SKM-1 (cell line): ENCODE measurements around the gene RC3H2.
"Not testable (repeated sequence)": the region's sequence is repeated elsewhere in the genome, so short reads cannot be mapped to it uniquely, and the experiment has no call there.

ENCODE experiments used
- DNase-seq: peaks from one replicate; lab custom pipeline; 2025; ENCODE audit not compliant: unreplicated experiment; lab: John Stamatoyannopoulos, UW

Gene RC3H2

GRCh38 chr9:122922713-122923112, 17.6 kb upstream of the RC3H2 start:
- no peak for DNase-seq

GRCh38 chr9:122918310-122918709, 13.2 kb upstream of the RC3H2 start:
- DNase-seq = no peak

- DNase-seq = peak; percentile 73
Observed at GRCh38 chr9:122912964-122913673, 8.0 kb upstream of the RC3H2 start, which contains the start of gene ZBTB6. Gene ZBTB6, minus strand, starts transcription at chr9:122913323. Its CDS starts 1,251 bp downstream, at chr9:122912072.

- DNase-seq = no peak
Observed at GRCh38 chr9:122912671-122912963, 7.5 kb upstream of the RC3H2 start.

- DNase-seq = not testable (repeated sequence)
Observed at GRCh38 chr9:122906122-122906521, 963 bp upstream of the RC3H2 start.

GRCh38 chr9:122904466-122904822, 715 bp downstream of the RC3H2 start:
- no peak for DNase-seq

- no peak for DNase-seq
Observed at GRCh38 chr9:122900791-122901190, 4.4 kb downstream of the RC3H2 start.

GRCh38 chr9:122897969-122898368, 7.2 kb downstream of the RC3H2 start:
- no peak for DNase-seq

- DNase-seq = no peak
Observed at GRCh38 chr9:122888480-122888879, 16.7 kb downstream of the RC3H2 start.

GRCh38 chr9:122883125-122883524, 22.0 kb downstream of the RC3H2 start:
- no peak for DNase-seq

GRCh38 chr9:122879443-122879842, 25.7 kb downstream of the RC3H2 start:
- DNase-seq = no peak

GRCh38 chr9:122875523-122875922, 29.6 kb downstream of the RC3H2 start:
- no peak for DNase-seq

- DNase-seq = not testable (repeated sequence)
Observed at GRCh38 chr9:122867276-122867675, 37.9 kb downstream of the RC3H2 start.

GRCh38 chr9:122866079-122866478, 39.1 kb downstream of the RC3H2 start:
- DNase-seq = no peak

GRCh38 chr9:122865300-122865699, 39.9 kb downstream of the RC3H2 start:
- DNase-seq = no peak

- DNase-seq = no peak
Observed at GRCh38 chr9:122863407-122863806, 41.8 kb downstream of the RC3H2 start.

- no peak for DNase-seq
Observed at GRCh38 chr9:122860319-122861142, 44.6 kb downstream of the RC3H2 start.

GRCh38 chr9:122857815-122858214, 47.3 kb downstream of the RC3H2 start:
- no peak for DNase-seq

GRCh38 chr9:122852085-122852786, 52.9 kb downstream of the RC3H2 start:
- DNase-seq = not testable (repeated sequence)

GRCh38 chr9:122848256-122848943, 56.8 kb downstream of the RC3H2 start:
- no peak for DNase-seq

- DNase-seq = no peak
Observed at GRCh38 chr9:122846371-122846940, 58.7 kb downstream of the RC3H2 start.
